Stimulated activated CD8-positive, alpha-beta memory T cell treated with anti-CD3 and anti-CD28 coated beads, Interleukin-15, amount 100 ng/mL, for 4 hours (primary cell): Measurements from ENCODE around the gene TRIM69.

Experiments used
- DNase-seq, 2 donors: peaks; one replicate each; pipeline ENCODE4 v3.0.0-alpha.2; 2020; ENCODE audit warnings: low read depth in 2 of 2

The TRIM69 gene

DNA sequence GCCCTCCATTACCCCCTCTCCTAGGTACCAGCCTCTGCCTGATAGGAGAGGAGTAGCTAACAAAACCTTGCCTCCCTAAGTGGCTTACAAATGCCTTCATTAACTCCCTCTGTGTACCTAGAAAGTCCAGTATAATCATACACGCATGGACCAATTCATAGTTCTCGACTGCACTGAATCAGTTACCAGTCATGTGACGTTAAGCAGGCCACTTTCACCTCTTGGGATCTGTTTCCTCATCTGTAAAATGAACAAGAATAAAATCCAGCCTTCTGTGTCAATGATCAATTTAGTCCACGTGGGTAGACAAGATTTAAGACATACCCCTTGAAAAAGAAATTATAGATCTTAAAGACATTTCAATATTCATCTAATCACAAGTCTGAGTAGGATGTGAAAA, 72.2 kb downstream of the TRIM69 start:
- no peak for DNase-seq

DNA sequence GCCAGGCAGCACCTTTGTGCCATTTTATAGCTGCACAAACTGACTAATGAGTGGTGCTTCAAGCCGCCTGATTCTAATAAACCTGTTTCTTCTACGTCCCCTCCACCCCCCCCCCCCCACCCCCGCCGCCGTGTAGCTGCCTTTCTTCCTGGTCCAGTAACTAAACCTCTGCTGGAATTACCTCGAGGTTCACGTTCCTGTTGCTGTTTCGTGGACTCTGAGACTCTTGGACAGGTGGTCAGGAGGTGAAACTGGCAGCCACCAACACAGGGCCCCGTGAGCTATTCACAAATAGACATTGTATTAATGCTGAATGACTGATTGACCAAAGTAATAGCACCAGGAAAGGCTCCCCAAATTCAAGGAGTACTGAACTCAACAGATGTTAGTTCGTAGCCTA, 73.9 kb downstream of the TRIM69 start:
- DNase-seq: no peak

DNA sequence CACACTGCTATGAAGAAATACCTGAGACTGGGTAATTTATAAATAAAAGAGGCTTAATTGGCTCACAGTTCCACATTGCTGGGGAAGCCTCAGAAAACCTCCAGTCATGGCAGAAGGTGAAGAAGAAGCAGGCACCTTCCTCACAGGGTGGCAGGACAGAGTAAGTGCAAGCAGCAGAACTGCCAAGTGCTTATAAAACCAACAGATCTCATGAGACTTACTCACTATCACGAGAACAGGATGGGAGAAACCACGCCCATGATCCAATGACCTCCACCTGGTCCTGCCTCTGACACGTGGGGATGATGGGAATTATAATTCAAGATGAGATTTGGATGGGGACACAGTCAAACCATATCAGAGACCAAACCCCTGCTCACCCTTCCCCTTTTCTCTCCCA, 75.0 kb downstream of the TRIM69 start:
- DNase-seq: no peak

GRCh38 chr15:44812029-44812517, 75.7 kb downstream of the TRIM69 start:
- DNase-seq: no peak

DNA sequence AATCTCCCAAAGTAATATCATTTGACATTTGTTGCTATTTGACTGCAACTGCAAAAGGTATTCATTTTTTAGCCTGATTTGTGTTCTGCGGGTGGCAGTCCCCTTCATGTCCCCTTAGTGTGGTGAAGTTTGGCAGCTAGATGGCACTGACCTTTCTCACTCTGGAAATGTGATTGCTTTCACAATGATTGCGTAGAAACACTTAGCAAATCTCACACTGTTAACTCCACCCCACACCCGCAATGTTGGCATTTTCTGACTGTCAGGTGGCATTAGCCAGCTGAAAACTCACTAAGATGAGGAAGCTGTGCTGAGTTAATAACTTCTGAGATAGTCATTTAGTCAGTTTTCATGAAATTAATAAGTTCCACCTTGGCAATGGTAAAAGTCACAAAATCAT, 76.9 kb downstream of the TRIM69 start:
- no peak for DNase-seq
